C4-2B (cell line): ENCODE results near the gene AURKB.
"Not testable (repeated sequence)": the region's sequence is repeated elsewhere in the genome, so short reads cannot be mapped to it uniquely, and the experiment has no call there.

Experiments
- H3K27ac ChIP-seq: fragments of 450-650 bp; 2 replicates; pipeline ENCODE4 v1.5.1; 2017
- CTCF ChIP-seq: fragments of 450-650 bp; conservative IDR thresholded peaks from 2 replicates; pipeline ENCODE4 v1.5.1; 2017; ENCODE audit warnings: mild to moderate bottlenecking
- ZFX ChIP-seq: fragments of 450-650 bp; IDR thresholded peaks from 2 replicates; pipeline ENCODE4 v1.6.1; 2017

AURKB gene

GRCh38 chr17:8224891-8225812, 14.8 kb upstream of the AURKB start:
- TF ChIP-seq ZFX = no peak
- no peak for TF ChIP-seq CTCF
- H3K27ac ChIP-seq = no peak overlapping the region

- TF ChIP-seq CTCF (no peak), ZFX (peak; percentile 17; the same call in 1 of the 2 replicates)
- H3K27ac ChIP-seq = peak overlapping the region; percentile 93
Measured at GRCh38 chr17:8223356-8224126, 13.2 kb upstream of the AURKB start.

GRCh38 chr17:8222630-8223355, 12.4 kb upstream of the AURKB start:
- peak overlapping the region; percentile 93 for H3K27ac ChIP-seq
- TF ChIP-seq ZFX = no peak
- TF ChIP-seq CTCF = no peak

- H3K27ac ChIP-seq = peak overlapping the region; percentile 93
- TF ChIP-seq ZFX (no peak), CTCF (no peak)
Measured at GRCh38 chr17:8222380-8222629, 11.9 kb upstream of the AURKB start.

GRCh38 chr17:8221663-8222379, 11.4 kb upstream of the AURKB start:
- H3K27ac ChIP-seq = peak overlapping the region; percentile 93
- TF ChIP-seq CTCF = no peak; the same call in 1 of the 2 replicates

GRCh38 chr17:8220783-8221662, 10.6 kb upstream of the AURKB start:
- TF ChIP-seq CTCF (no peak), ZFX (no peak)
- H3K27ac ChIP-seq = peak overlapping the region; percentile 93

GRCh38 chr17:8214000-8214399, 3.6 kb upstream of the AURKB start:
- H3K27ac ChIP-seq = not testable (repeated sequence)
